Ramos (cell line): ENCODE measurements around the gene CABLES2.
"Not testable (repeated sequence)": the region's sequence is repeated elsewhere in the genome, so short reads cannot be mapped to it uniquely, and the experiment has no call there.

Experiments used
- in situ Hi-C: fragments of 300-500 bp; cut with MboI; formaldehyde crosslinking; loops from one replicate; pipeline ENCODE4 v1.14.3; 2022; ENCODE audit warnings: low sequenced_read_pairs; ENCODE audit not compliant: unreplicated experiment

The CABLES2 gene

DNA sequence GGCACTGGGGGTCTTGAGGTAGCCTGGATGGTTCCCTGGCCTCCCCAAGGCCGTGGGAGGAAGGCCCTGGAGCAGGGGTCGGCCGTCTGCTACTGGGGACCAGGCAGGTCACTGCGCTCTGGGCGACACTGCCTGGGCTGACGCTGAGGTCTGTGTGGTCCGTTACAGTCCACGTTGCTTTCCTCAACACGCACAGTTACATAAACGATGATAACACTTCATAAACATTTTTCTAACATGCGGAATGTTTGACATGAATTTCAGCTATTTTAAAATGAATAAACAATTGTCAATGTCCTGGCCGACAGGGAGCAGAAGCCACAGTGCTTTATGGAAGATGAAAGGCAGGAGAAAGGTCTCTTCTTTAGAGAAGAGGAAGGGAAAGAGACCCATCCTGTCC is 30.4 kb upstream of the CABLES2 start:
- in situ Hi-C loops, result no loop called here

DNA sequence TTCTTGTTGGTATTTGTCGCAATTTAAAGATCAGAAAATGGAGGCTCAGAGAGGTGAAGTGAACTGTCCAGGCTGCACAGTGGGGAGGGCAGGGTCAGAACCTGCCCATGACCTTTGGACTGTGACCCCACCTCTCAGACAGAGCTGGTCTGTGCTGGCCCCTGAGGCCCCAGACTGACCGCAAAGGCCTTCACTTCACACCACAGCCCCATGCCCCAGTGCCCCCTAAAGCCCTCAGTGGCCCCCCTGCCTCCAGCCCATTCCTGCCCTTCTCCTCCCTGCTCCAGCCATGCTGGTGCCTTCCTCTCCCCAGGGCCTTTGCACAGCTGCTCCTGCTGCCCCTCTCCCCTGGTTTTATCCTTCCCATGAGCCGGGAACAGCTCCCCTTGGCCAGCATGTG is 29.6 kb upstream of the CABLES2 start:
- in situ Hi-C loops, result no loop called here

DNA sequence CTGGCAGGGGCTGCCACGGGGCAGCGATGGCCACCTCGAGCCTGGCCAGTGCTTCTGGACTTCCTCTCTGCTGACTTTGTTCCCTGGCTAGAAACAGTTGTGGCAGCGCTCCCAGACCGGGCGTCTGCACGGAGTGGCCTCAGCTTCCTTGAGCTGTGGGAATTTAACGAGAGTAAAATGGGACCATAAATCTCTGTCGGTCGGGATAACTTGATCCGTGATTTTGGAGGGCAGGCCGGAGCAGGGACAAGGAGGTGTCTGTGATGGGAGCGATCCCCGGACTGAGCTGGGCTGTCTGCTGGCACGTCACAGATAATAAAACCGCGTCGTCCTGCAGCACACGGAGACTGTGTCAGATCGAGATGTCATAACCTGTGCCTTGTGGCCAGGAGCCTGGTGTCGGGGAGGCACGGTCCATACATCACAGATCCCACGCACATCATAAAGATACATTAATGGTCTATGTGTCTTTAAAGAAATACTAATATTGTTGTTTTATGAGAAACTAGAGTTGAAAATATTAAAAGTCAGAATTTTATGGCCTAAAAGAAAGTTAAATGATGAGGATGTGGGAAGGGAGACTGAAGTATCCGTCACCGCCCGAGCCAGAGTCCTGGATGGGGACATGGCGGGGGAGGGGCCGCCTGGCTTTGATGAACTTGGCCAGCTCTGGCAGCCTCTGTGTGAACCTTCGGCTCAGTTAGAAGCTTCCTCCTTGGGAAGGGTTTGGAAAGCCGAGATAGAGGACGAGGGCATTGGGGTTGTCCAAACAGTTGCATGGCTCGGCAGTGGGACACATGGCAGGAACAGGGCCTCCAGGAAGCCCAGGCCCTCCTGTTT is 26.8 kb upstream of the CABLES2 start:
- in situ Hi-C loops, result no loop called here

DNA sequence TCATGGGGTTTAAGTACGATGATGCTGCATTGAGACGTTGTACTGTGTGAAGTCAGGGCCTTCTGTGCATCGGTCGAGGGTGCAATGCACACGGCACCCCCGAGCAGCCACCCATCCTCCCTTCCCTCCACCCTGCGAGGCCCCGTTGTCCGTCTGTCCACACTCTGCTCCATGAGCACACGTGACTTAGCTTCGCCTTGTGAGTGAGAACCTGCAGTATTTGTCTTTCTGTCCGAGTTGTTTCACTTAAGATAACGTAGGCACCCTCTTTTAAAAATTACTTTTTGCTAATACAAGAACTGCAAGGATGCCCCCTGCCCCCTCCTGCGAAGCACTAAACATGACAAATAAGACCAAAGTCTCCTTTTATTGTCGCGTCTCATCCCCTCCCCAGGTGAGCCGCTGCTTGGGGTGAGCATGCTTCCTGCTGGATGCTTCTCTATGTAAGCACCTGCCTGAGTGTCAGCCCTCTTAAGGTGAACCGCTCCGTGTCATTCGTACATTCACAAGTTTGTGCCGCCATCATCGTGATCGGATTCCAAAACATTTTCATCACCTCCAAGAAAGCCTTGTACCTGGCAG is 23.9 kb upstream of the CABLES2 start:
- in situ Hi-C loops, result no loop called here

DNA sequence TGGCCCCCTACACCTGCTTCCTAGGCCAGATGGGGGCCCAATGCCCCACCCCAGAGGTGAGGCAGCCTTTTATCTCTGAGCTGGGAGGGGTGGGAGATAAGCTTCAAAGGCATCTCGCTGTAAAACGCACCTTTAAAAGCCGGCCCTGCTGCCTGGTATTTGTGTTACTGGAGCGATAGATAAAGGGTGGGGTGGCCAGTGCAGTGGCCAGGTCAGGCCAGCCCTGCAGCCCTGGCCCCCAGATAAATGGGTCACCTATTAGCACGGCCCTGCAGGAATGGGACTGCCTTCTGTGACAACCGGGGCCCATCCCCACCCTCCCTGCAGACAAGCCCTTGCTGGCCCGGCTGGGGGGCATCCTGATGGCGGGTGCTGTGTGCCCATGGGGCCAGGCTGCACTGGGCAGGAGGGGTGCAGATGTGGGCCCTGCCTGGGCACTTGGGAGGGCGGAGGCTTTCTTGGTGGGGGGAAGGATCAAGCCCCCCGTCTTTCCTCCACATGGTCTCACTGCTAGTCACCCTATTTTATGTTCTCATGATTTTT is 23.3 kb upstream of the CABLES2 start:
- in situ Hi-C loops, result no loop called here

DNA sequence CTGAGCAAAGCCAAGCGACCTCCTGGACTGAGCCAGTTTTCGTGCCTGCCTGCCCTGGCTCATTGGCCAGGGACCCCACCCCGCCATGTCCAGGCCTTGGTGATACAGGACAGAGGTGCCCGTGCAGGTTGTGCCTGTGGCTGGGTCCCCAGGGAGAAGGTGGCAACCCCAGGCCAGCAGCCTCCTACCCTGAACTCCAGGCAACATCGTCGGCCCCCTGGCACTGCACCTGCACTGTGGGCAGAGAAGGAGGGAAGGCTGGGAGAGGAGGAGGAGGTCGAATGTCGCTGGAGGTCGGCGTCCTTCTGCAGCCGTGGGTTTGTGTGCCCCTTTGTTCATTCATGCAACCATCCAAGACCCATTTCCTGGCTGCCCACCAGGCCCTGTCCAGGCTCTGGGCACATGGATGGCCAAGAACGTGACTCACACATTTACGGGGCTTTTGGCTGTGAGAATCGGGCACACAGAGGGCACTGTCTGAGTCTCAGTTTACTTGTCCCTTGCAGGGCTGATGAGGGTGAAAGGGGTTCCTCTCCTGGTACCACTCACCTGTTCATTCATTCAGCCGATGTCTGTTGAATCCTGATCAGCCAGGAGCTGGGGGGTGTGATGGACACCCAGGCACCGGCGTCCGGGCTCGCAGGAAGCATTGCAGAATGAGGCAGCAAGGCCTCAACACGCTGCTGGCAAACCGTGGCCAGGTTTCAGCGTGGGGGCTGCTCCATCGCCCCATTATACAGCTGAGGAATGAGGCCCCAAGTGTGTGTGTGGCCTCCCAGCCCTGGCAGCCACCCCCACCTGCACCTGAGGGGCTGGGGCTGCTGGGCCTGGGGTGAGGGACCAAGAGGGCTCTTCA is 22.6 kb upstream of the CABLES2 start:
- in situ Hi-C loops, result no loop called here

DNA sequence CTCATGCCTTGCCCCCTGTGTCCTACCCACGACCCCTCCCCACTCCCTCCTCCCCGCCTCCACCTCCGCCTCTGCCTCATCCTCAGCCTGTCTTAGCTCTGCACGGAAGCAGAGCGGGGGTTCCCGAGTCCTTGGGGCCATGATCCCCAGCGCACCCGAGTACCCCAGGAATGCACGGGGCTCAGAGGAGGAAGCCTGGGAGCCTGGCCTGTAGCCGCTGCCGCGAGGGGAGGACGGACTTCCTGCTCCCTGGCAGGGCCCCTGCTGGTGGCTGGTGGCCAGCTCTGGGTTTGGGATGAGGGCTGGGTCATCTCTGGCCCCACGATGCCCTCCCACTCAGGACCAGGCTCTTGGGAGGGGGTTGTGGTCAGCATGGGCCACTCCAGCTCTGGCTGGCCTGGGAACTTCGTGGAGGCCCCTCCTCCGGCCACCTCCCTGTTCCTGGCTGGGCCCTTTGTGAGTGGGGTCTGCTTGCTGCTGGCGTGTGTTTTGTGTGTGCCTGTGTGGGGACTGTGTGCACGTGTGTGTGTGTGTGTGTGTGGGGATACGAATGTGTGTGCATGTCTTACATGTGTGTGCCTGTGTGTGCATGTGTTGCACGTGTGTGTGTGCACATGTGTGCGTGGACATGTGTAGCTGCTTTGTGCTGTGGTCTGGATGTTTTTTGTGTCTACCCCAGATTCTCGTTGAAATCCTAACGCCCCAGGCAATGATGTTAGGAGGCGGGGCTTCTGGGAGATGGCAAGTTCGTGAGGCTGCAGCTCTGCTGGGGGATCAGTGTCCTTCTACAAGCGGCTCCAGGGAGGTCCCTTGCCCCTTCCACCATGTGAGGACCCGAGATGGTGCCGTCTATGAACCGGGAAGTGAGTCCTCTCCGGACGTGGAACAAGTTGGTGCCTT is 21.6 kb upstream of the CABLES2 start:
- in situ Hi-C loops, result no loop called here

DNA sequence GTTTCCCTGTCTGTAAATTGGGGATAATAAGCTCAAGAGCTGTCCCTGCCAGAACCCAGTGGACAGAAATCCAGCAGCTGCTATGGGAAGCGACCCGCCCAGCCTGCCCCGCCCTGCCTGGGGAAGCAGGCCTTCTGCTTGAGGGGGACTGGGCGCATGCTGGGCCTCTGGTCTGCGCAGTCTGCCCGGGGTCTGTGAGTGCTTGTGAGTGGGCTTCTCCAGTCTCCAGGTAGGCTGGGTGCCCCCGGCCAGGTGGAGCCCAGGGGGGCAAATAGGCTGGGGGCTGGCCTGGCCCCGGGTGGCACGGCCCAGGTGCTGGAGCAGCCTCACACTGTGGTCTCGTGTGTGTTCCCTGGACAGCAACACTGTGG is 20.9 kb upstream of the CABLES2 start:
- in situ Hi-C loops, result no loop called here

DNA sequence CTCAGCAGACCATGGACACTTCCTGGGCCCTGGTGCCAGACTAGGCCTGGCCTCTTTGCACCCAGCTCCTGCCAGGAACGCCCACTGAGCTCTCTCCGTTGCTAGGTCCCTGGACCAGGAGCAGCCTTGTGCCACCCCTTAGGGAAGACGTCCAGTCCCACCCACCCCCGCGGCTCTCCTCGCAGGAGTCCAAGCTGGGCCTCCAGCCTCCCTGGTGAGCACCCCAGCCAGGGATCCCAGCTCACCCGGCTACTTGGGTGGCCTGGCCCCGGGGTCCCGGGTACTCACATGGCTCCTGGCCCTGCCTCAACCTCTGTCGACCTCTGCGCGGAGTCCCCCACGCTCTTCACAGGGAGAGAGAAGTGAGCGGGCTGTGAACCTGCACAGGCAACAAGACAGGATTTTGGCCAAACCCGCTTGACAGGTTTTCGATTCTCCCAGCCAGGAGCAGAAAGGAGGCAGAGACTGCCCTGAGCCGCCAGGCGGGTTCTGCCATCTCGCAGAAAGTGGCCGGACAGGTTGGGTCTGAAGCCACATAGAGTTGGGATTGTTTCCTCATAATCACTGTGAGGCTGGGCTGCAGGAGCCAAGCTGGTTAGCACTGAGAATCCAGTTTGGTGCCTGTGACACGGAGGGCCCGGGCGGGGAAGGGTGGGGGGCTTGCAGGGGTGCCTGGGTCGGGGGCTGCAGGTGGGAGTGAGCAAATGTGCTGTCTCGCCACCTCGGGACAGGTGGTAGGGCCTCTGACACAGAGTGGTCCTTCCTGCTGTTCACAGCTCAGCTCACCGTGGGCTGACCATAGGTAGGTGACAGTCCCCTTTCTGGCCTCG is 20.3 kb upstream of the CABLES2 start, which contains the start of gene RBBP8NL:
Gene RBBP8NL, minus strand, starts transcription at position 368 of the 830 bp plus-strand sequence. CDS start 7,892 bp downstream, outside the sequence.
- in situ Hi-C loops, result no loop called here

DNA sequence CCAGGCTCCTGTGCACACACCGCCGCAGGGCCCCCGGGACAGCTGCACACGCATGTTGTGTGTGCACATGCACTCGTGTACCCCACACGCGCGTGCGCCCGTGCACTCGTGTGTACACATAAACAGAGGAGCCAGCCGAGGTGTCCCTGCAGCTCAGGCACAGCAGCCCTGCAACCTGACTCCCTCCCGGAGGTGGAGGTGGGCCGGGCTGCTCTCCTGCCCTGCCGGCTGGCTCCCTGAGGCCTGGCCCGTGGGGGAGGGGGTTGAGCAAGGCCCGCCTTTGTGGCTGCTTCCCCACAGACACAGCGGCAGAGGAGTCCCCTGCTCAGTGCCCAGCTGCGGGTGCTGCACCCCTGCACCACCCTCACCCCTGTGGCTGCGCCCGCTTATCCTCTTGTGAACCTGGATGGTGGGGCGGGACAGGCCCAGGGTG is 19.6 kb upstream of the CABLES2 start:
- in situ Hi-C loops, result no loop called here

DNA sequence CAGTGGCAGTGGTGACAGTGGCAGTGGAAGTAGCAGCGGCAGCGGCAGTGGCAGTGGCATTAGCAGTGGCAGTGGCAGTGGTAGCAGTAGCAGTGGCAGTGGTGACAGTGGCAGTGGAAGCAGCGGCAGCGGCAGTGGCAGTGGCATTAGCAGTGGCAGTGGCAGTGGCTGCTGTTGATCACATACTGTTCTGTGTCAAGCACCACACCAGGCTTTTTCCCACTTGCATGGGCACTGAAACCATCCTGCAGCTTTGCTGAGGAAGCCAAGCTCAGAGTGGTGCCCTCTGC is 18.9 kb upstream of the CABLES2 start:
- in situ Hi-C loops, result not testable (repeated sequence)

DNA sequence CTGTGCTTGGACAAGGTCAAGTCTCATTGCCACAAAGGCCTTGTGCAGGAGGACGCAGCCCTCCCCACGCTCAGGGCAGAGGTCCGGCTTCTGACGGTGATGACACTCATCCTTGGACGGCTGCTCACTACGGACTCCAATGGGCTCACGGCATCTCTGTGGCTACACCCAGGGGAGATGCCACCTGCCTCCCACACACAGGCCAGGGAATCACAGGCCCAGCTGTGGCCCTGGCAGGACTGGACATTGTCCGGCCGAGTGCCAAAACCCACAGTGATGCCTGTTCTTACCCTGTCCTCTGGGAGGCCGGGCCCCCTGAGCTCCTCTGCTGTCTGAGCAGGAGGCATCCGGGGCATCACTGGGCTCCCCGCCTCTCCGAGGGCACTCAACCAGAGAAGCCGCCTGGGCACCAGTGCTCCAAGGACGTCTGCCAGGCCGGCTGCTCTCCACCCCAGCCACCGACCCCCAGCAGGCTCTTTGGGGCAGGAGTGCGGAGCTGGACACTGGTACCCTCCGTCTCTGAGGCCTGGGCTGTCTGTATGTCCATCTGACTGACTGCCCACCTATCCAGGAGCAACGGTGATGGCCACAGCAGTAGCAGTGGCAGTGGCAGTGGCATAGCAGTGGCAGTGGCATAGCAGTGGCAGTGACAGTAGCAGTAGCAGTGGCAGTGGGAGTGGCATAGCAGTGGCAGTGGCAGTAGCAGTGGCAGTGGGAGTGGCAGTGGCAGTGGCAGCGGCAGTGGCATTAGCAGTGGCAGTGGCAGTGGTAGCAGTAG is 18.4 kb upstream of the CABLES2 start:
- in situ Hi-C loops, result no loop called here

DNA sequence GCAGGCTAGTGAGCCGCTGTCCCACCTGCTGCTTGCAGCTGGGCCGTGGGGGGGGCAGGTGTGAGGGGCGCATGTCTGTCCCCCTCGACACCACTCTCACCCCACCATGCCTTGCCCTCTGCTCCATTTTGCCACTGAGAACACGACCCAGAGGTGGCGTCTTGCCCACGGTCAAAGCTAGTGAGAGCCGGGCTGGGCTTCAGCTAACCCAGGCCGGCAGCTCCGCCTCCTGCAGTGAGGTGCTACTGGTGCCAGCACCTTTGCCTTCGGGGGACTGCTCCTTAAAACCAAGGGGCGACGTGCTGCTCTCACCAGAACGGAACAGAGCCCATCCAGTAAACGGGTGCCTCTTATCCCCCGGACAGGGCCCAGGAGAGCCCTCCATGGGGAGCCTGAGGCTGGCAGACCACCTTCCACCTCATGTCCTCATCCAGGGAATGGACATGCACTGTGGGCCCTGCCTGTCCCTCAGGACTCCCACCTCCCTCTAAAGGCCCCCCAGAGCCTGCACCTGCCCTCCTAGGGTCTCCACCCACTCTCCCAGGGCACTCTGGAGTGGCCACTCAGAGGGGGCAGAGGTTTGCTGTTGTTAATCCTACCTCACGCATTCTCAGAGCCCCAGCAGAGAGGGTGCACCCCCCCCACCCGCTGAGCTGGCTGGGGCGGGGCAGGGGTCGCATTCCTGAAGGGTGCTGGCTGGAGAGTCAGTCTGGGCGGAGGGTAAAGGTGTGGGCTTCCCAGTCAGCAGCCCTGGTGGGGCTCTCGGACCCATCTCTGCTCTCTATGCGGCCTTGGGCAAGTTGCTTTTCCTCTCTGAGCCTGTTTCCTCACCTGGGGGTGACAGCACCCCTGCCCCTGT is 17.4 kb upstream of the CABLES2 start:
- in situ Hi-C loops, result no loop called here

DNA sequence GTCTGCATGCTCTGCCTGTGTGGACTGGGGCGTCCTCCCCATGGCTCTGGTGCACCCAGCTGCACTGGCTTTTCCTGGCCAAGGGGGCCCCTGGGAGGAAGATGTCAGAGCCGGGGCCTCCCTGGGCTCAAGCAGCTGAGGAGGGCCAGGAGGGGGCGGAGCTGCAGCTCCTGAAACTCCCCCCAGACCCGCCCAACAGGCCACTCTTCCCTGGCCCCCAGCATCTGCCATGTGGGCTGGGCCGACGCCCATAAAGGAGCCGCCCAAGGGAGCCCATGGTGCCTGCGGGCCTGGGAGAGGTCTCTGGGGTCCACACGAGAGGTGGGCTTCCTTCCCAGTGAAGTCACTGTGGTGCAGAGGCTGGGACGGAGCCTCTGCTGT is 16.2 kb upstream of the CABLES2 start:
- in situ Hi-C loops, result no loop called here

DNA sequence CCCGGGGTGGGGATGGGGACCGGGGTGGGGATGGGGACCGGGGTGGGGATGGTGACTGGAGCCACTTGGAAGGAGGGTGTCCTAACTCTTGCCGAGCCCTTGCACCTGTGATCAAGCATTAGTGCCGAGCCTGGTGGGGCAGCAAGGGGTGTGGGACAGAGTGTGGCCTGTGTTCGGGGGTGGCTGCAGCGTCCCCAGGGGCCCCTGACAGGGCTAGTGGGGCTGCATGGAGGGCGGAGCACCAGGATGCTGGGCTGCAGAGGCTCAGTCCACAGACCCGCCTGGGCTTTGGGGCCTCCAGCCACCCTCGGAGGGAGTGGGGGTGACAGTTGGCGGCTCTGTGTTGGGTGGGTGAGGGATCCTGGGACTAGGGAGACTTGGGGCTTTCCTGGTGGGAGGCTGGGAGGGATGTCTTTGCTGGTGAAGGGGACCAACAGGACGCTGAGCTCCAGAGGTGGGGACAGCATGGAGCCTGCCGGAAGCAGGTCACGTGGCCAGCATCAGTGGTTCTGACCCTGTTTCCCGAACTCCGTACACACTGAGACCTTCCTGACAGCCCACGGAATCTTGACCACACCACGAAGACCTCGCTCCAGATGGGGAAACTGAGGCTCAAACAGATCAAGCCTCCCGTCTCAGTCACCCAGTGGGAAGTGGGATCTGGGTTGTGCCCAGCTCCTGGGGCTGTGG is 15.7 kb upstream of the CABLES2 start:
- in situ Hi-C loops, result no loop called here

DNA sequence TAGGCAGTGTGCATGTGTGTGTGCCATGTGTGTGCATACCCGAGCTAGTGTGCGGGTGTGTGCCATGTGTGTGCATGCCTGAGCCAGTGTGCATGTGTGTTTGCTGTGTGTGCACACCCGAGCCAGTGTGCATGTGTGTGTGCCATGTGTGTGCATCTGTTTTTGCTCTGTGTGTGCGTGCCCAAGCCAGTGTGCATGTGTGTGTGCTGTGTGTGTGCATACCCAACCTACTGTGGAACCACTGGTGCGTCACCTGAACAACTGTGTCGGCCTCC is 14.6 kb upstream of the CABLES2 start:
- in situ Hi-C loops, result no loop called here
